ENCODE measurements around the gene CALY. TPM values are rescaled to one million over a fixed set of nuclear protein-coding genes. Genes with fewer than 3 reads are reported as not detected.

Gene CALY
- total RNA-seq, 1 donor from 2014 or later = 4.7 TPM

DNA sequence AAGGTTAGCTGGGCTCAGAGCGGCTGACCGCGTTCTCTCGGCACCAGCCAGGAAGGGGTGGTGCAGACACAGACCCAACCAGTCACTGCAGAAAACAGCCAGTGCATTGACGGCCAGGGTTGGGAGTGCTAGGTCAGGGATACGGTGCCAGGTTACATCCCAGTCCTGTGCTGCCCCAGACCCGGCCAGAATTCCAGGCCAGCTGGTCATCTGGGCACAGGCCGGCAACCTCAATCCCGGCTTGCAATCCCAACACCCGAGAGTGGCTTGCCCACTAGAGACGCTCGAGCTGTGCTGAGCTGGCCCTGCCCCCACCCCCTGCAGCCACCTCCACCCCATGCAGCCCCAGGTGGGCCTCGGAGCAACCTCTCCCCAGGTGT lies 14.2 kb upstream of the CALY start:
- DNase-seq = no peak

DNA sequence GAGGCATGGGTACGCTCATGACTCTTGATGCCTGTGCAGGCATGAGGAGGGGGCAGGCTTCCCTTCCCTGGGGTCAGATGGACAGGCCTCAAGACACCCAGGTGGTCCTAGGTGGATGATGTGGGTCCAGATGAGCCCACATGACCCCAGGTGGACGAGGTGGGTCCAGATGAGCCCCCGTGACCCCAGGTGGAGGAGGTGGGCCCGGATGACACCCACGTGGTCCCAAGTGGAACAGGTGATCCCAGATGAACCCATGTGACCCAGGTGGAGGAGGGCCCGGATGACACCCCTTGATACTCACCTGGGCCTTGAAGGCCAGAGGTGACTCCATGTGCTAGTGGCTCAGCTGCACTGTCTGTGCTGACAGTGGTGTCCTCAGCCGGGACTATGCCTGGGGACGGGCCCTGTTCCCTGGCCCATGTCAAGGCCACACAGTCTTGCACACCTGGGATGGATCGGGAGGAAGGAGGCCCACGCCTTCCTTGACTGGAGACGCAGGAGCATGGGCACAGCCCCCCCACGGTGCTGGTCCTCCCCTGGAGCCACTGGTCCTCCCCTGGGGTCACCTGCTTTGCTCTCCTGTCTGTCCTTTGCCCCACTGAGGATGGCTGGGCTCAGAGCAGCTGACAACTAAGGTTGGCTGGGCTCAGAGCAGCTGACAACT lies 13.7 kb upstream of the CALY start:
- no peak for DNase-seq

- no peak for DNase-seq
Observed at GRCh38 chr10:133349577-133350011, 12.9 kb upstream of the CALY start.

DNA sequence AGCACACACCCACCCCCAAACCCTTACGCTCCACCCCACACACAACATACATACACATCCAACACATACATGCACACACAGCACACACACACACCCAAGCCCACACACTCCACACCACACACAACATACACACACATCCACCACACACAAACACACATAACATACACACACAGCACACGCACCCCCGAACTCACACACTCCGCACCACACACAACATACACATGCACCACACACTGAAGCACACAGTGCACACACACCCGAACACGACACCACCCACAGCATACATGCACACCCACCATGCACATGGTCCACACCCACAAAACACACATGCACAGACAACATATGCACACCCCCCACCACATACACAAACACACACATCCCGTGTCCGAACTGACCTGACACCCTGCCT lies 12.5 kb upstream of the CALY start:
- DNase-seq = no peak

- no peak for DNase-seq
Observed at GRCh38 chr10:133347710-133348517, 11.2 kb upstream of the CALY start.

DNA sequence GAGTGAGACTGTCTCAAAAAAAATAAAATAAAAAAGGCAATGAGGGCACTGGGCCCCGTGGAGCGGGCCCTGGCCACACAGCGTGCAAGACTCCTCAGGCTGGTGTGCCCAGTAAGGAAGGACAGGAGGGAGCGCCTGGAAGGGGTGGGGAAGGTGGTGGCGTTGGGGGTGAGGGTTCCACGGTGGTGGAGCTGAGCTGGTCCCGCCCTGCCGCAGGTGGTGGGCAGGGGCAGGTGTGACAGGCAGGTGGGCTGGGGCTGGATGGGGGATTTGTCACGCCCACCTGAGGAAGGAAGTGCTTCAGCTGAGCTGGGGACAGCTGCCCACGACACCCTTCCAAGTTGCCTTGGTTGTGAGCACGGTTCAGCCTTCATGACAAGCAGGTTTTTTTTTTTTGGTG lies 9.7 kb upstream of the CALY start:
- no peak for DNase-seq

DNA sequence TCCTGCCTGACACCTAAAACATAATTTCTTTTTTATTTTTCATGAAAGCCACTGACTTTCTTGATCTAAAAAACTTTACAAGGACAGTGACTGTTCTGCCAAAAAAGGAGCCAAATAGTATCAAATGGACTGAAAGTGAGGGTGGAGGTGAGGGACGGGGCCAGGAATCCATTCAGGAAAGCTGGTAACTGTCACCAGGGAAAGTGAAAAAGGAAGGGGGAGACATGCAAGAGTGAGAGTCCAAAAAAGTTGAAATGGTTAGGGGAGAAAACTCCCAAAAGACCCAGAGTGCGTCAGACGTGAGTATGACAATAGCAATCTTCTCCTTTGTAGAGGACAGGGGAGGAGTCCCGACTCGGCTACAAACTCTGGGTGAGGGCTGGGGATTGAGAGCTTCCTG lies 7.5 kb upstream of the CALY start:
- no peak for DNase-seq

DNA sequence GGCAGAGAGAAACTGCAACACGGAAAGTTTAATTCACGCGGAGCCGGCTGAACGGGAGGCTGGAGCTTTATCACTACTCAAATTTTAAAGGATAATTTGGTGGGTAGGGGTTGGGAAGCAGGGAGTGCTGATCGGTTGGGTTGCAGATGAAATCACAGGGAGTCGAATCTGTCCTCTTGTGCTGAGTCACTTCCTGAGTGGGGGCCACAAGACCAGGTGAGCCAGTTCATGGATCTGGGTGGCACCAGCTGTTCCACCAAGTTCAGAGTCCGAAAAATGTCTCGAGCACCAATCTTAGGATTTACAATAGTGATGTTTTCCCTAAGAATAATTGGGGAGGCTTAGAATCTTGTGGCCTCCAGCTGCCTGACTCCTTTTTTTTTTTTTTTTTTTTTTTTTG lies 6.9 kb upstream of the CALY start:
- DNase-seq = no peak

GRCh38 chr10:133342942-133343341 lies 6.2 kb upstream of the CALY start:
- DNase-seq = no peak

- DNase-seq = no peak
Observed at GRCh38 chr10:133341983-133342382, 5.3 kb upstream of the CALY start.

GRCh38 chr10:133339708-133340380 lies 3.1 kb upstream of the CALY start:
- no peak for DNase-seq

DNA sequence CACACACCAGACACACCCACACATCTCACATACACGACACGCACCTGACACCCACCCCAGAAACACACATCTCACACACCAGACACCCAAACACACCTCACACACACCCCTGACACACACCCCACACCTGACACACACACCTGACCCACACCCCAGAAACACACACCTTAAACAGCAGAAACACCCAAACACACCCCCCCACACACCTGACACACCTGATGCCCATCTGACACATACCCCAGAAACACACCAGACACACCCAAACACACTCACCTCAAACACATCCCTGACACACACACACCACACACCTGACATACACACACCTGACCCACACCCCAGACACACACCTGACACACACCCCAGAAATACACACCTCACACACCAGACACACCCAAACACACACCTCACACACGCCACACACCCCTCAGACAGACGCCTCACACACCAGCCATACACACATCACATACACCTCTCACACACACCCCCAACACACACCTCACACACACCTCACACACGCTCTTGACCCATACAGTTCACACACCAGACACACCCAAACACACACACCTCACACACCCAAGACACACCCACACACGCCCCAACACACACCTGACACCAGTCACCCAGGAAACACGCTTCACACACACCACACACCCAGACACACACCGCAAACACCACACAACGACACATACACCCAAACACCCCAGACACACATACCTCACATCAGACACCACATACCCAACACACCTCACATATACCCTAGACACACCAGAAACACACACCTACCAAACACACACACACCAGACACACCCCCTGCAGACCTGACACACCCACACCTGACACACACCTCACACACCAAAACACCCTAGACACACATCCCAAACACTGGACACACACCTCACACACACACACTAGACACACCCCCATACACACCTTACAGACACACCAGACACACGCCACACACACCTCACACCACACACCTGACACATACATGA lies 1.7 kb upstream of the CALY start:
- DNase-seq = no peak

- DNase-seq = no peak
Observed at GRCh38 chr10:133337370-133337725, 652 bp upstream of the CALY start.

- no peak for DNase-seq
Observed at GRCh38 chr10:133336118-133336576, 549 bp downstream of the CALY start.

- DNase-seq = peak; percentile 70
Observed at GRCh38 chr10:133335246-133336117, 1.2 kb downstream of the CALY start.

GRCh38 chr10:133334503-133335245 lies 2.0 kb downstream of the CALY start:
- DNase-seq = no peak

GRCh38 chr10:133332936-133333699 lies 3.6 kb downstream of the CALY start:
- DNase-seq = no peak

DNA sequence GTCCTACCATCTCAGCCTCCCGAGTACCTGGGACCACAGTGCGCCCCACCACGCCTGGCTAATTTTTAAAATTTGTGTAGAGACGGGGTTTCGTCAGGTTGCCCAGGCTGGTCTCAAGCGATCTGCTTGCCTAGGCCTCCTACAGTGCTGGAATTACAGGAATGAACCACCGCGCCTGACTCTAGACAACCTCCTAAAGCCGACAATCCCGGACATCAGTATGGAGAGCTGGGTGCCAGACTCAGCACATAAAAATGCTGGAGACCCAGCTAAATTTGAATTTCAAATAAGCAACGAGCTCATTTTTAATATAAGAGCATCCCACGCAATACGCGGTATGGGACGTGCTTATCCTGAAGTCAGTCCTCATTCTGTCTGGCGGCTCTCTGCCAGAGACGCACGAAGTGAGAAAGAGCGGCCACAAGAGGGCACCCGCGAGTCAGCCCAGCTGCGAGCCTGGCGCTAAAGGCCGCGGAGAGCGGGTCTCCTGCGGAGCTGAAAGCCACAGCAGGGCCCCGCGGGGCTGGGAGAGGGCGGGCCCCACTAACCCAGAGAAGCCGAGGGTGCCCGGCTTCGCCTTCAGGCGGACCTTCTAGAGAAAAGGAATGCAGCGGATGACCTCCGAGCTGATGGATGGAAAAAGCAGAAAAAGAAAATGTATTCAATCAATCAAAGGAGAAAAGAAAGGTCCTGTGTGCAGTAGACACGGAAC lies 7.0 kb downstream of the CALY start:
- DNase-seq = peak; percentile 76
